PC-3 (cell line): Measurements from ENCODE around the gene FRMD4B. TPM values are rescaled to one million over a fixed set of nuclear protein-coding genes. Genes with fewer than 3 reads are reported as not detected.

Experiments used
- ATAC-seq: fragments of 200-7000 bp; cut with Tn5 transposase; 2 replicates; pipeline ENCODE4 v1.9.1; 2020; ENCODE audit warnings: mild to moderate bottlenecking, moderate library complexity
- BruUV-seq: library from RNA; stranded (reverse); fragments of 400-500 nt; replicated peaks from 2 replicates; lab custom pipeline; 2021; lab: Mats Ljungman, UMichigan
- CTCF ChIA-PET: fragments of 300-600 bp; sonication (Branson Sonifier 250); formaldehyde crosslinking; loops from one replicate; lab custom pipeline; 2022; ENCODE audit warnings: antibody characterized with exemption; lab: Charles Lee
- POLR2A ChIA-PET: fragments of 300-600 bp; sonication (Branson Sonifier 250); formaldehyde crosslinking; loops from one replicate; lab custom pipeline; 2022; ENCODE audit warnings: antibody characterized with exemption; ENCODE audit not compliant: unreplicated experiment; lab: Charles Lee
- DNase-seq: peaks from one replicate; pipeline ENCODE4 v3.0.0-alpha.2; 2015
- H2AFZ ChIP-seq: fragments of 300-600 bp; sonication (generic); 2 replicates; pipeline ENCODE4 v1.6.0; 2016; ENCODE audit warnings: antibody characterized with exemption, low read length
- H3F3A ChIP-seq: fragments of 300-600 bp; sonication (generic); one replicate; pipeline ENCODE4 v1.6.0; 2017; ENCODE audit warnings: antibody characterized with exemption, low read length, control low read depth, mild to moderate bottlenecking; ENCODE audit not compliant: unreplicated experiment
- H3K27ac ChIP-seq: fragments of 300-600 bp; sonication (generic); 2 replicates; pipeline ENCODE4 v1.5.1; 2016; ENCODE audit warnings: mild to moderate bottlenecking, low read length
- H3K27me3 ChIP-seq: fragments of 300-600 bp; sonication (generic); 2 replicates; pipeline ENCODE4 v1.6.1; 2016; ENCODE audit warnings: low read length, mixed read lengths
- H3K36me3 ChIP-seq: fragments of 300-600 bp; sonication (generic); 2 replicates; pipeline ENCODE4 v1.6.1; 2016; ENCODE audit warnings: low read depth, mixed run types, low read length, mixed read lengths
- H3K4me1 ChIP-seq: fragments of 300-600 bp; sonication (generic); 2 replicates; pipeline ENCODE4 v1.5.1; 2016; ENCODE audit warnings: low read length; ENCODE audit not compliant: insufficient read depth
- H3K4me2 ChIP-seq: fragments of 300-600 bp; sonication (generic); 2 replicates; pipeline ENCODE4 v1.6.0; 2016; ENCODE audit warnings: low read length
- H3K4me3 ChIP-seq: fragments of 300-600 bp; sonication (generic); 2 replicates; pipeline ENCODE4 v1.5.1; 2016; ENCODE audit warnings: mild to moderate bottlenecking, low read length, mixed read lengths
- H3K79me2 ChIP-seq: fragments of 300-600 bp; sonication (generic); 2 replicates; pipeline ENCODE4 v1.6.1; 2017; ENCODE audit warnings: low read length, mixed read lengths
- H3K9ac ChIP-seq: fragments of 300-600 bp; sonication (generic); 2 replicates; pipeline ENCODE4 v1.6.0; 2016; ENCODE audit warnings: mild to moderate bottlenecking, low read length
- H3K9me2 ChIP-seq: fragments of 300-600 bp; sonication (generic); replicated peaks from 2 replicates; pipeline ENCODE4 v1.6.1; 2016; ENCODE audit warnings: mixed run types, low read length, mixed read lengths
- H3K9me3 ChIP-seq: fragments of 300-600 bp; sonication (generic); 2 replicates; pipeline ENCODE4 v1.6.1; 2016; ENCODE audit warnings: low read length, mixed read lengths
- H4K20me1 ChIP-seq: fragments of 300-600 bp; sonication (generic); 2 replicates; pipeline ENCODE4 v1.6.1; 2016; ENCODE audit warnings: low read length, mixed read lengths
- CTCF ChIP-seq: fragments of 300-600 bp; sonication (generic); conservative IDR thresholded peaks from 2 replicates; pipeline ENCODE4 v1.5.1; 2017; ENCODE audit warnings: antibody characterized with exemption, low read depth, mild to moderate bottlenecking, low read length
- EZH2 ChIP-seq: fragments of 300-600 bp; sonication (generic); IDR thresholded peaks from one replicate; pipeline ENCODE4 v1.6.1; 2017; ENCODE audit warnings: antibody characterized with exemption, mild to moderate bottlenecking, low read length; ENCODE audit not compliant: unreplicated experiment
- EZH2phosphoT487 ChIP-seq: fragments of 300-600 bp; sonication (generic); IDR thresholded peaks from 2 replicates; pipeline ENCODE4 v1.6.1; 2018; ENCODE audit warnings: mild to moderate bottlenecking, antibody characterized with exemption, low read length, borderline replicate concordance
- intact Hi-C: fragments of 100-400 bp; cut with micrococcal nuclease; formaldehyde crosslinking; loops from 2 replicates; pipeline ENCODE4 v1.9.0; 2023
- total RNA-seq: library from RNA; depleted of rRNA; stranded (reverse); fragments of >200 nt; gene quantifications from 2 replicates; pipeline ENCODE4 v1.2.3, GENCODE V29; 2014

Gene FRMD4B
- total RNA-seq, 1 experiment from 2014 or later: 5.7 TPM

DNA sequence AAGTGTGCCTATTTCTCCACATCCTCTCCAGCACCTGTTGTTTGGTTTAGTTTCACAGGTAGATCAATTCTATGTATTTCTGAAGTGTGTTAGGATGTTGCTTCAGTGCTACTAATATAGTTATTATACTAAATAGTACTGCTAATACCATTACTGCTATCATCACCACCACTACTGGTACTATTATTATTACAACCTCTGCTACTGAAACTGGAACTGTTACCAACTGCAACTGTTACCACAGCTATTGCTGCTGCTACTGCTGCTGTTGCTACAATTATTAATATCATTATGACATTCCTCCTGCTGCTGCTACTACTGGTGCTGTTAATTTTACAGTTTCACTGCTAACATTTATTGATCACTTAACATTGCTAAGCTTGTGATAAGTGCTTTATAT is 255.2 kb downstream of the FRMD4B start:
- DNase-seq (no peak), ATAC-seq (no peak)
- Histone ChIP-seq H3K4me1 (no peaks in the 10 kb centered on the region), H4K20me1 (no peaks in the 10 kb centered on the region), H3K27me3 (no peaks in the 10 kb centered on the region), H3K9me2 (no peaks in the 10 kb centered on the region), H3K36me3 (no peaks in the 10 kb centered on the region), H3K27ac (no peak overlapping the region), H3F3A (no peaks in the 10 kb centered on the region), H3K4me3 (no peak overlapping the region), H2AFZ (no peak overlapping the region), H3K9me3 (no peaks in the 10 kb centered on the region), H3K79me2 (no peaks in the 10 kb centered on the region), H3K9ac (no peak overlapping the region), H3K4me2 (no peak overlapping the region)
- TF ChIP-seq EZH2 (no peak), EZH2phosphoT487 (no peak), CTCF (no peak)
- no TSS peak for BruUV-seq
- ChIA-PET CTCF (no interaction called here), POLR2A (no interaction called here)
- intact Hi-C loops: no loop called here

DNA sequence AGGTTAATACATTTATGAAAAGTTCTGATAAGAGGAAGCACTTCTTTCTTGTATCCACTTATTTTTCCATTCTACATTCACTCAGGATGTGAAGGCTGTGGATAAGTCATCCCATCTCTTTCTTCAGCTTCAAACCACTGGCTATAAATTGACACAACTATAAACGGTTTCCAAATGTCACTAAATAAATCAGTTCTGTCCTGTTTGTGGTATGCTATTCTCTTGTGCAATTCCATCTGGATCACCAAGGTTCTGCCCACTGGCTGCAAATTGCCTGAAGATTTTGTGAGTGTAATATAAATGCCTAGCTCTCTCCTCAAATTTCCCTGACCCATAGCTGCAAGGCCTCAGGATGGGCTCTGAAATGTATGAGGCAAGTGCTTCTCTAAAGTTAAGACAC is 256.4 kb downstream of the FRMD4B start:
- Histone ChIP-seq H3K9me2 (no peaks in the 10 kb centered on the region), H4K20me1 (no peaks in the 10 kb centered on the region), H3K9me3 (no peaks in the 10 kb centered on the region), H2AFZ (no peak overlapping the region), H3K9ac (no peak overlapping the region), H3K4me1 (no peaks in the 10 kb centered on the region), H3K4me3 (no peak overlapping the region), H3F3A (no peaks in the 10 kb centered on the region), H3K36me3 (no peaks in the 10 kb centered on the region), H3K79me2 (no peaks in the 10 kb centered on the region), H3K27ac (no peak overlapping the region), H3K27me3 (no peaks in the 10 kb centered on the region), H3K4me2 (no peak overlapping the region)
- DNase-seq: no peak
- no TSS peak for BruUV-seq
- intact Hi-C loops: no loop called here
- CTCF ChIA-PET: no interaction called here
- no peak for TF ChIP-seq CTCF
- no peak for ATAC-seq
- POLR2A ChIA-PET: no interaction called here

- Histone ChIP-seq H3K36me3 (no peaks in the 10 kb centered on the region), H3K9me3 (no peaks in the 10 kb centered on the region), H3K4me1 (no peaks in the 10 kb centered on the region), H2AFZ (no peak overlapping the region), H4K20me1 (no peaks in the 10 kb centered on the region), H3K27me3 (no peaks in the 10 kb centered on the region), H3F3A (no peaks in the 10 kb centered on the region), H3K27ac (no peak overlapping the region), H3K9me2 (no peaks in the 10 kb centered on the region), H3K79me2 (no peaks in the 10 kb centered on the region), H3K4me2 (no peak overlapping the region), H3K4me3 (no peak overlapping the region), H3K9ac (no peak overlapping the region)
- BruUV-seq: no TSS peak
- CTCF ChIA-PET: no interaction called here
- DNase-seq (no peak), ATAC-seq (no peak)
- intact Hi-C loops: no loop called here
- POLR2A ChIA-PET: no interaction called here
- TF ChIP-seq CTCF (no peak), EZH2phosphoT487 (no peak), EZH2 (no peak)
These were observed 257.4 kb downstream of the FRMD4B start for GRCh38 chr3:69128509-69128908.
